22Rv1 (cell line): ENCODE results near the gene LRRC26.

Experiments used
- CTCF ChIP-seq: fragments of 450-650 bp; IDR thresholded peaks from 2 replicates; pipeline ENCODE4 v1.5.1; 2017; ENCODE audit warnings: mild to moderate bottlenecking
- ZFX ChIP-seq: fragments of 450-650 bp; IDR thresholded peaks from 2 replicates; pipeline ENCODE4 v1.6.1; 2017; ENCODE audit warnings: antibody characterized with exemption, borderline replicate concordance

GRCh38 chr9:137204731-137205125, 34.9 kb upstream of the LRRC26 start:
- TF ChIP-seq CTCF (no peak), ZFX (no peak)
